ENCODE results near the gene SCARF2. TPM values are rescaled to one million over a fixed set of nuclear protein-coding genes. Genes with fewer than 3 reads are reported as not detected.

The SCARF2 gene
- total and polyA plus RNA-seq, 2 experiments from 2014 or later: 7.9 to 45.6 TPM

- Histone ChIP-seq H3K9me2 (ENCODE audit: insufficient read depth) (no peaks in the 10 kb centered on the region), H2AFZ (no peak overlapping the region), H4K20me1 (ENCODE audit: insufficient read depth) (peaks cover 4% of the 10 kb centered on the region; the same call in 1 of the 2 replicates), H3K4me1 (ENCODE audit: insufficient read depth) (peaks cover 13% of the 10 kb centered on the region), H3K4me2 (ENCODE audit: unreplicated experiment) (no peak overlapping the region), H3K27ac (no peak overlapping the region), H3F3A (ENCODE audit: insufficient read depth) (no peaks in the 10 kb centered on the region), H3K9ac (no peak overlapping the region), H3K9me3 (ENCODE audit: low read depth) (no peaks in the 10 kb centered on the region), H3K36me3 (ENCODE audit: low read depth) (peaks cover 8% of the 10 kb centered on the region; the same call in 1 of the 2 replicates), H3K27me3 (replicated peaks; ENCODE audit: insufficient read depth) (no peaks in the 10 kb centered on the region), H3K4me3 (no peak overlapping the region), H3K79me2 (ENCODE audit: insufficient read depth) (peaks cover 29% of the 10 kb centered on the region)
- in situ Hi-C loops (cut with MboI): no loop called here
- DNase-seq: no peak
- TF ChIP-seq EZH2 (IDR thresholded peaks at IDR 0.05; ENCODE audit: insufficient read depth, poor library complexity, severe bottlenecking) (no peak), EZH2phosphoT487 (IDR thresholded peaks at IDR 0.05; ENCODE audit: insufficient read depth, low read depth) (no peak)
- WGBS, 2 experiments (ENCODE audit: low coverage in 1 of 2, low lambda C conversion rate in 2 of 2, missing lambda C conversion rate in 2 of 2): 89% methylated on average over 8 of the region's 8 CpGs
Measured at GRCh38 chr22:20427104-20427944, 10.3 kb downstream of the SCARF2 start.

DNA sequence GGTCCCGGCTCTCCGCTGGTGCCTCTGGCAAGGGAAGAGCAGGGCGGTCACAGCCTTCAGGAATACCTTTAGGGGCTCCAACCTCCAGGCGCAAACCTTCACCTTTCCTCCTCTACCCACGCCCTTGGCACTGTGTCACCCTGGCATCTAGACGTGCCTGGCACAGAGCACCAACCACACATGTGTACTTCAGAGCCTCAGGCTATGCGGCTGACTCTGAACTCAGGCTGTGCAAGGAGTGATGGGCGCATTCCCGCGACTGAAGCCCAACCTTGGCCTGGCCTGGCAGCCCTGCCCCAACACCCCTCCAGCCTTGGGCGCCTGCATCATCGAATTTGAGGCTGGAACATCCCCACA is 11.4 kb downstream of the SCARF2 start:
- Histone ChIP-seq H3K9me3 (ENCODE audit: low read depth) (no peaks in the 10 kb centered on the region), H3K4me1 (ENCODE audit: insufficient read depth) (peaks cover 15% of the 10 kb centered on the region), H3K9me2 (ENCODE audit: insufficient read depth) (no peaks in the 10 kb centered on the region), H3K79me2 (ENCODE audit: insufficient read depth) (peaks cover 18% of the 10 kb centered on the region), H3K27ac (no peak overlapping the region), H3K36me3 (ENCODE audit: low read depth) (peaks cover 8% of the 10 kb centered on the region; the same call in 1 of the 2 replicates), H3F3A (ENCODE audit: insufficient read depth) (0 out of 2 replicates have a peak, but pooled peaks cover 4% of the 10 kb centered on the region), H3K9ac (no peak overlapping the region), H3K4me3 (no peak overlapping the region), H4K20me1 (ENCODE audit: insufficient read depth) (no peaks in the 10 kb centered on the region), H3K4me2 (ENCODE audit: unreplicated experiment) (no peak overlapping the region), H2AFZ (no peak overlapping the region), H3K27me3 (replicated peaks; ENCODE audit: insufficient read depth) (no peaks in the 10 kb centered on the region)
- WGBS, 2 experiments (ENCODE audit: low coverage in 1 of 2, low lambda C conversion rate in 2 of 2, missing lambda C conversion rate in 2 of 2): 91 to 93% methylated on average over 10 to 12 of the region's 12 CpGs
- no peak for TF ChIP-seq EZH2phosphoT487 (IDR thresholded peaks at IDR 0.05; ENCODE audit: insufficient read depth, low read depth)
- TF ChIP-seq EZH2 (IDR thresholded peaks at IDR 0.05; ENCODE audit: insufficient read depth, poor library complexity, severe bottlenecking): no peak
- in situ Hi-C loops (cut with MboI): no loop called here
- DNase-seq: no peak

DNA sequence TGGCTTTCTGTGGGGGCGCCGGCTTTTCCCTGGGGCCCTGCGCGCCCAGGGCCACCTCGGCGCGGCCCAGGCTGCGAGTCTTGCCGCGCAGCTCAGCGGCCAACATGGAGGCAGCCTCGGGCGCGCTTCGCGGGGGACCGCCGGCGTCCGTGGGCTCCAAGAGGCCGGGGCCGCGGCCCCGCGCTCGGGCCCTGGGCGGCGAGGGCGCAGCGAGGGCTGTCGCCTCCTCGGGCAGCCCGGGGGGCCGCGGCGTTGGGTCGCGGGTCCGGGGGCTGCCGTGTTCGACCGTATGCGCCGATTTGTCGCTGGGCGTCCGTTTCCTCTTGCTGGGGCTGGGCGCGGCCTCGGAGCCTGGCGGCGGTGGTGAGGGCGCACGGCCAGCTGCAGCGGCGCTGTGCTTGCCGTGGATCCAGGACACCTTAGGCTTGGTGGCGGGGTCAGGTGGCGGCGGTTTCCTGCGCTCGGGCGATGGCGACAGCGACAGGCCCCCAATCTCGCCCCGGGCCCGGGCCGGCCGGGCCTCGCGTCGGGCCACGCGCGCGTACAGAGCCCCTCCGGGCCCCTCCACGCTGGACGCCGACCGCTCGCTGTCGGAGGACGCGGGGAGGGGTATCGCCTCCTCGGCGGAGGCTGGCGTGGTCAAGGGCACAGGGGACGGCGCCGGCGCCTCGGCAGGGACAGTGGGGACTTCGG is 11.9 kb downstream of the SCARF2 start:
- no peak overlapping the region for H3K27ac ChIP-seq
- no peaks in the 10 kb centered on the region for H3K9me3 ChIP-seq (ENCODE audit: low read depth)
- H3K4me1 ChIP-seq (ENCODE audit: insufficient read depth): peaks cover 15% of the 10 kb centered on the region
- no peaks in the 10 kb centered on the region for H4K20me1 ChIP-seq (ENCODE audit: insufficient read depth)
- no peak overlapping the region for H3K4me2 ChIP-seq (ENCODE audit: unreplicated experiment)
- 0 out of 2 replicates have a peak, but pooled peaks cover 4% of the 10 kb centered on the region for H3F3A ChIP-seq (ENCODE audit: insufficient read depth)
- peaks cover 8% of the 10 kb centered on the region; the same call in 1 of the 2 replicates for H3K36me3 ChIP-seq (ENCODE audit: low read depth)
- no peak overlapping the region for H2AFZ ChIP-seq
- TF ChIP-seq EZH2 (IDR thresholded peaks at IDR 0.05; ENCODE audit: insufficient read depth, poor library complexity, severe bottlenecking) (no peak), EZH2phosphoT487 (IDR thresholded peaks at IDR 0.05; ENCODE audit: insufficient read depth, low read depth) (no peak)
- no peaks in the 10 kb centered on the region for H3K9me2 ChIP-seq (ENCODE audit: insufficient read depth)
- H3K4me3 ChIP-seq: no peak overlapping the region
- no peaks in the 10 kb centered on the region for H3K27me3 ChIP-seq (replicated peaks; ENCODE audit: insufficient read depth)
- peaks cover 14% of the 10 kb centered on the region; the same call in 1 of the 2 replicates for H3K79me2 ChIP-seq (ENCODE audit: insufficient read depth)
- in situ Hi-C loops (cut with MboI): no loop called here
- DNase-seq: no peak
- 92 to 98% methylated on average over 48 to 95 of the region's 96 CpGs for WGBS, 2 experiments (ENCODE audit: low coverage in 1 of 2, low lambda C conversion rate in 2 of 2, missing lambda C conversion rate in 2 of 2)
- H3K9ac ChIP-seq: no peak overlapping the region

DNA sequence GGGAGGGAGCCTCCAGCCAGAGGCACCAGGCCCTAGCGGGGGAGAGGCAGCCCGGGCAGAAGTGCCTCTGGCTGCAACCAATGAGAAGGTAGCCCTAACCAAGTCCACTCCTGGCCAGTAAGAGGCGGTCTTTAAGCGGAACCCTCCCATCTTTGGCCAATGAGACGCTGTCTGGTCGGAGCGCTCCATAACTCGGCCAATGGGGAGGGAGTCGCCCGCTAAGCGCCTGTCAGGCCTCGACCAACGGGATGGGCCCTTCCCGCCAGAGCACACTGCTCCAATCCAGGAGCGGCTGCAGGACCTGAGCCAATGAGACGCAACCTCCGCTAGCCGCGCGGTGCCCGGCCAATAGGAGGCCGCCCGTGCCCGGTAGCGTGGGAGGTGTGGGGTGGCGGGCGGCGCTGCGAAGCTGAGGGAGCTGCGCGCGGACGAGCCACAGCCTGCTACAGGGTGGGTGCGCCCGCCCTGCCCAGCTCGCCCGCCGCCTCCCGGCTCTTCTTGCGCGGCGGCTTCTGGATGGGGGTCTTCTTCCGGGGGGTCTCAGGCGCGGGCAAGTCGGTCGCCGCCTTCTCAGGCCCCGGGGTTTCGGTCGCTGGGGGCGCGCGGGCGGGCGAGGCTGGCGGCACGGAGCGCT is 12.6 kb downstream of the SCARF2 start:
- Histone ChIP-seq H3K27me3 (replicated peaks; ENCODE audit: insufficient read depth) (no peaks in the 10 kb centered on the region), H3K9ac (no peak overlapping the region), H3K79me2 (ENCODE audit: insufficient read depth) (0 out of 2 replicates have a peak, but pooled peaks cover 7% of the 10 kb centered on the region), H3K9me2 (ENCODE audit: insufficient read depth) (no peaks in the 10 kb centered on the region), H3K4me1 (ENCODE audit: insufficient read depth) (peaks cover 15% of the 10 kb centered on the region), H3K4me3 (no peak overlapping the region), H3K36me3 (ENCODE audit: low read depth) (peaks cover 8% of the 10 kb centered on the region; the same call in 1 of the 2 replicates), H2AFZ (no peak overlapping the region), H4K20me1 (ENCODE audit: insufficient read depth) (no peaks in the 10 kb centered on the region), H3K4me2 (ENCODE audit: unreplicated experiment) (no peak overlapping the region), H3F3A (ENCODE audit: insufficient read depth) (peaks cover 4% of the 10 kb centered on the region; the same call in 1 of the 2 replicates), H3K9me3 (ENCODE audit: low read depth) (no peaks in the 10 kb centered on the region), H3K27ac (no peak overlapping the region)
- TF ChIP-seq EZH2 (IDR thresholded peaks at IDR 0.05; ENCODE audit: insufficient read depth, poor library complexity, severe bottlenecking) (no peak), EZH2phosphoT487 (IDR thresholded peaks at IDR 0.05; ENCODE audit: insufficient read depth, low read depth) (no peak)
- 95 to 97% methylated on average over 23 to 54 of the region's 59 CpGs for WGBS, 2 experiments (ENCODE audit: low coverage in 1 of 2, low lambda C conversion rate in 2 of 2, missing lambda C conversion rate in 2 of 2)
- no peak for DNase-seq
- in situ Hi-C loops (cut with MboI): no loop called here

Measured in GM23248 (cell line).